Pancreas (tissue), 10 donors: ENCODE results near the gene SPAG17. TPM values are rescaled to one million over a fixed set of nuclear protein-coding genes. Genes with fewer than 3 reads are reported as not detected.
A peak's percentile ranks its signal among the peaks of the same experiment; 100 is the strongest.
"Not testable (repeated sequence)": the region's sequence is repeated elsewhere in the genome, so short reads cannot be mapped to it uniquely, and the experiment has no call there.

Experiments
- ATAC-seq, 4 donors: fragments of 200-7000 bp; cut with Tn5 transposase; one replicate each; pipeline versions ENCODE4 v1.8.0 to v1.9.1; 2020; ENCODE audit warnings: mild to moderate bottlenecking in 4 of 4, moderate library complexity in 4 of 4
- DNase-seq, 6 donors: peaks; one replicate each; pipeline ENCODE4 v3.0.0-alpha.2; 2020
- FAIRE-seq: peaks from 2 replicates; lab custom pipeline; 2012; peaks lifted over from hg19 to GRCh38; lab: Jason Lieb, UNC
- H3K27ac ChIP-seq, 4 donors: fragments of 200-600 bp; sonication (generic); 1 replicate in 3 of 4; 2 replicates in 1 of 4; pipeline versions ENCODE4 v1.5.0 to v1.8.0; 2020
- H3K27me3 ChIP-seq, 4 donors: fragments of 200-600 bp; one replicate each; pipeline ENCODE4 v1.8.0; 2021
- H3K36me3 ChIP-seq, 3 donors: fragments of 200-600 bp; sonication (generic) in 1 of 3; one replicate each; pipeline versions ENCODE4 v1.5.0 to v1.8.0; 2020 to 2021
- H3K4me1 ChIP-seq, 3 donors: fragments of 200-600 bp; one replicate each; pipeline ENCODE4 v1.8.0; 2021
- H3K4me3 ChIP-seq, 4 donors: fragments of 200-600 bp; sonication (generic) in 2 of 4; one replicate each; pipeline versions ENCODE4 v1.5.0 to v1.8.0; 2020 to 2021
- H3K9me3 ChIP-seq, 4 donors: fragments of 200-600 bp; one replicate each; pipeline ENCODE4 v1.8.0; 2021
- CTCF ChIP-seq, 4 donors: fragments of 200-600 bp; sonication (generic) in 3 of 4; IDR thresholded peaks; one replicate each; pipeline versions ENCODE4 v1.5.0 to v1.8.0; 2021; ENCODE audit warnings: antibody characterized with exemption in 4 of 4
- WGBS, 2 donors: extraction: QIAGEN DNeasy Blood & Tissue Kit; methylation state at CpG; one replicate each; pipeline ENCODE4 v1.1.7; 2013; 5-methylcytosine and 5-hydroxymethylcytosine counted together
- intact Hi-C, 3 donors: fragments of 100-400 bp; cut with DNase I; formaldehyde crosslinking; loops; one replicate each; pipeline versions ENCODE4 v1.11.1 to v1.14.2; 2022
- polyA plus RNA-seq, 2 donors: library from polyadenylated mRNA; stranded (reverse); fragments of 200-250 nt; gene quantifications; one replicate each; pipeline ENCODE4 v1.2.3, GENCODE V29; 2013
- total RNA-seq, 6 donors: library from RNA; stranded (reverse); fragmentation: NEBNext Ultra II Directional in 4 of 6; extraction: Animal tissue kit (Norgen Biotek cat#: 25700) in 4 of 6; gene quantifications; one replicate each; pipeline versions ENCODE4 v1.2.1 to v1.2.4, GENCODE V29; 2021 to 2023
- donor health status: healthy with polysubstance abuse.
- donor health status: DM: no; HTN: no; CAD: no; lungs with moderate emphysema.
- donor health status: DM: no; HTN: no; CAD: no.
- donor health status: control.
- donor health status: control.
- donor health status: Bipolar disorder and iron deficiency.
- donor health status: DM: yes; HTN: yes; CAD: no.
- donor health status: DM: no; HTN: no; CAD: no.
- donor health status: DM: no; HTN: no; CAD: no.
- donor health status: DM: yes; HTN: yes; CAD: no.

The SPAG17 gene
- total and polyA plus RNA-seq, 8 donors, result 0.61 to 3.5 (median 1.2) TPM

GRCh38 chr1:117928881-117929342 lies 256.1 kb downstream of the SPAG17 start:
- H3K27ac ChIP-seq, result peak overlapping the region; percentile 65 to 90 (median 81)
- no peaks in the 10 kb centered on the region for H3K36me3 ChIP-seq
- peak overlapping the region; percentile 87 to 96 (median 90) for H3K4me3 ChIP-seq
- no peak for TF ChIP-seq CTCF (IDR thresholded peaks at IDR 0.05)
- no peaks in the 10 kb centered on the region for H3K27me3 ChIP-seq
- DNase-seq (peak; percentile 54 to 76 (median 63)), FAIRE-seq (no peak), ATAC-seq (peak; percentile 75 to 87 (median 80))
- WGBS, 2 donors, result 0% methylated on average over 24 of the region's 24 CpGs
- intact Hi-C loops, result no loop called here
- H3K4me1 ChIP-seq, result peaks cover 29 to 34% (median 30%) of the 10 kb centered on the region in 3 donors
- no peaks in the 10 kb centered on the region for H3K9me3 ChIP-seq

- 91 to 94% methylated on average over 3 of the region's 3 CpGs for WGBS, 2 donors
- no peaks in the 10 kb centered on the region for H3K27me3 ChIP-seq
- intact Hi-C loops, result no loop called here
- no peaks in the 10 kb centered on the region for H3K36me3 ChIP-seq
- H3K4me1 ChIP-seq, result peaks cover 18 to 20% (median 20%) of the 10 kb centered on the region in 3 donors
- DNase-seq (no peak), ATAC-seq (no peak), FAIRE-seq (no peak)
- no peak overlapping the region for H3K27ac ChIP-seq
- TF ChIP-seq CTCF (IDR thresholded peaks at IDR 0.05), result no peak
- H3K4me3 ChIP-seq, result no peak overlapping the region
- H3K9me3 ChIP-seq, result no peaks in the 10 kb centered on the region
Observed at GRCh38 chr1:117925981-117926380, 259.0 kb downstream of the SPAG17 start.

GRCh38 chr1:117922717-117923116 lies 262.3 kb downstream of the SPAG17 start:
- H3K4me1 ChIP-seq, H3K27ac ChIP-seq, FAIRE-seq, H3K27me3 ChIP-seq, ATAC-seq, H3K9me3 ChIP-seq, intact Hi-C loops, H3K4me3 ChIP-seq, DNase-seq: not testable (repeated sequence)
- 65 to 73% methylated on average over 7 of the region's 7 CpGs for WGBS, 2 donors
- peaks cover 0 to 19% (median 0%) of the 10 kb centered on the region in 3 donors for H3K36me3 ChIP-seq

- Histone ChIP-seq H3K4me1 (peaks cover 0 to 7% (median 0%) of the 10 kb centered on the region in 3 donors), H3K27me3 (no peaks in the 10 kb centered on the region), H3K4me3 (no peak overlapping the region), H3K27ac (no peak overlapping the region), H3K9me3 (no peaks in the 10 kb centered on the region), H3K36me3 (peaks cover 0 to 27% (median 0%) of the 10 kb centered on the region in 3 donors)
- intact Hi-C loops, result no loop called here
- no peak for TF ChIP-seq CTCF (IDR thresholded peaks at IDR 0.05)
- WGBS, 2 donors, result 93 to 96% methylated on average over 2 of the region's 2 CpGs
- DNase-seq (no peak), ATAC-seq (no peak), FAIRE-seq (no peak)
Observed at GRCh38 chr1:117921991-117922390, 263.0 kb downstream of the SPAG17 start.

GRCh38 chr1:117919376-117919775 lies 265.7 kb downstream of the SPAG17 start:
- intact Hi-C loops, result no loop called here
- FAIRE-seq (no peak), DNase-seq (no peak), ATAC-seq (no peak)
- H3K27ac ChIP-seq, result no peak overlapping the region
- no peaks in the 10 kb centered on the region for H3K4me1 ChIP-seq
- no peaks in the 10 kb centered on the region for H3K27me3 ChIP-seq
- no peak for TF ChIP-seq CTCF (IDR thresholded peaks at IDR 0.05)
- H3K9me3 ChIP-seq, result no peaks in the 10 kb centered on the region
- peaks cover 0 to 40% (median 6%) of the 10 kb centered on the region in 3 donors for H3K36me3 ChIP-seq
- H3K4me3 ChIP-seq, result no peak overlapping the region
